ENCODE measurements around the gene ZNF71. TPM values are rescaled to one million over a fixed set of nuclear protein-coding genes. Genes with fewer than 3 reads are reported as not detected.

The ZNF71 gene
- total and polyA plus RNA-seq, 2 of the 8 experiments (the other 6 are each of a cell fraction or from before 2014, with no cell fraction given), result 8.2 to 12.4 TPM

- TF ChIP-seq NANOG (IDR thresholded peaks at IDR 0.05; ENCODE audit: insufficient read depth, low read depth, low read length, poor library complexity, severe bottlenecking) (no peak), SRF (IDR thresholded peaks at IDR 0.05; ENCODE audit: low read depth, low read length) (no peak), TAF7 (optimal IDR thresholded peaks at IDR 0.05; ENCODE audit: borderline replicate concordance, low read depth, low read length) (peak; percentile 20), ASH2L (IDR thresholded peaks at IDR 0.05; ENCODE audit: low read length) (no peak), TBP (IDR thresholded peaks at IDR 0.05; ENCODE audit: low read depth, low read length) (no peak), TCF12 (IDR thresholded peaks at IDR 0.05; ENCODE audit: low read depth, low read length) (no peak), SUZ12 (IDR thresholded peaks at IDR 0.05; ENCODE audit: low read length) (no peak), JUND (IDR thresholded peaks at IDR 0.05; ENCODE audit: low read length) (no peak), EZH2 (IDR thresholded peaks at IDR 0.05; ENCODE audit: low read depth, low read length, severe bottlenecking) (no peak), SP4 (IDR thresholded peaks at IDR 0.05; ENCODE audit: low read length) (no peak), NRF1 (IDR thresholded peaks at IDR 0.05; ENCODE audit: low read depth, low read length) (peak; percentile 58), FOSL1 (IDR thresholded peaks at IDR 0.05; ENCODE audit: insufficient read depth, low read depth, low read length) (no peak), EP300 (IDR thresholded peaks at IDR 0.05; ENCODE audit: borderline replicate concordance in 1 of 2, low read depth in 2 of 2, low read length in 2 of 2) (no peak), SP2 (IDR thresholded peaks at IDR 0.05; ENCODE audit: low read length) (no peak), POLR2A (IDR thresholded peaks at IDR 0.05; ENCODE audit: control extremely low read depth in 1 of 2, low read depth in 2 of 2, low read length in 2 of 2) (peak; percentile 42 to 72), KDM4A (IDR thresholded peaks at IDR 0.05; ENCODE audit: low read depth, low read length, severe bottlenecking) (peak; percentile 95), GABPA (IDR thresholded peaks at IDR 0.05; ENCODE audit: borderline replicate concordance, insufficient read depth, low read length) (no peak), CBX5 (IDR thresholded peaks at IDR 0.05; ENCODE audit: low read depth, low read length) (no peak), POLR2AphosphoS5 (IDR thresholded peaks at IDR 0.05; ENCODE audit: low read depth, low read length) (no peak), YY1 (IDR thresholded peaks at IDR 0.05; ENCODE audit: low read depth, low read length) (no peak), HDAC6 (IDR thresholded peaks at IDR 0.05; ENCODE audit: low read depth, low read length) (no peak)
- TF ChIP-seq, protein P1, sequence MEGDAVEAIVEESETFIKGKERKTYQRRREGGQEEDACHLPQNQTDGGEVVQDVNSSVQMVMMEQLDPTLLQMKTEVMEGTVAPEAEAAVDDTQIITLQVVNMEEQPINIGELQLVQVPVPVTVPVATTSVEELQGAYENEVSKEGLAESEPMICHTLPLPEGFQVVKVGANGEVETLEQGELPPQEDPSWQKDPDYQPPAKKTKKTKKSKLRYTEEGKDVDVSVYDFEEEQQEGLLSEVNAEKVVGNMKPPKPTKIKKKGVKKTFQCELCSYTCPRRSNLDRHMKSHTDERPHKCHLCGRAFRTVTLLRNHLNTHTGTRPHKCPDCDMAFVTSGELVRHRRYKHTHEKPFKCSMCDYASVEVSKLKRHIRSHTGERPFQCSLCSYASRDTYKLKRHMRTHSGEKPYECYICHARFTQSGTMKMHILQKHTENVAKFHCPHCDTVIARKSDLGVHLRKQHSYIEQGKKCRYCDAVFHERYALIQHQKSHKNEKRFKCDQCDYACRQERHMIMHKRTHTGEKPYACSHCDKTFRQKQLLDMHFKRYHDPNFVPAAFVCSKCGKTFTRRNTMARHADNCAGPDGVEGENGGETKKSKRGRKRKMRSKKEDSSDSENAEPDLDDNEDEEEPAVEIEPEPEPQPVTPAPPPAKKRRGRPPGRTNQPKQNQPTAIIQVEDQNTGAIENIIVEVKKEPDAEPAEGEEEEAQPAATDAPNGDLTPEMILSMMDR (IDR thresholded peaks at IDR 0.05; ENCODE audit: control extremely low read depth in 1 of 3, insufficient read depth in 1 of 3, low read depth in 1 of 3, low read length in 3 of 3), result no peak
Observed at GRCh38 chr19:56594783-56595547, at the start of gene ZNF71 (continued).

Data from H1 (cell line).